Stimulated activated CD4-positive, alpha-beta T cell treated with anti-CD3 and anti-CD28 coated beads, TNF-alpha, amount 100 ng/mL, for 4 hours (primary cell): ENCODE measurements around the gene GZMB.
"Not testable (repeated sequence)": the region's sequence is repeated elsewhere in the genome, so short reads cannot be mapped to it uniquely, and the experiment has no call there.

Experiments used
- DNase-seq, 3 experiments: peaks; one replicate each; pipeline ENCODE4 v3.0.0-alpha.2; 2020; ENCODE audit warnings: low read depth in 3 of 3

Gene GZMB

GRCh38 chr14:24634158-24634557 lies at the start of gene GZMB:
Gene GZMB, minus strand, starts transcription at chr14:24634190. Its CDS starts 30 bp downstream, at chr14:24634160.
- DNase-seq: peak in 2 of 3 experiments; percentile 24 to 26

GRCh38 chr14:24681056-24681455 lies 47.1 kb upstream of the GZMB start:
- DNase-seq: no peak

- DNase-seq: no peak
Observed at GRCh38 chr14:24680516-24680915, 46.5 kb upstream of the GZMB start.

- no peak for DNase-seq
Observed at GRCh38 chr14:24679248-24679961, 45.4 kb upstream of the GZMB start.

- DNase-seq: peak; percentile 37 to 78 (median 54)
Observed at GRCh38 chr14:24678801-24679247, 44.8 kb upstream of the GZMB start.

GRCh38 chr14:24677956-24678355 lies 44.0 kb upstream of the GZMB start:
- DNase-seq: no peak

GRCh38 chr14:24674204-24674970 lies 40.4 kb upstream of the GZMB start:
- DNase-seq: peak in 1 of 3 experiments; percentile 20

- peak; percentile 12 to 55 (median 48) for DNase-seq
Observed at GRCh38 chr14:24673534-24674203, 39.7 kb upstream of the GZMB start.

- no peak for DNase-seq
Observed at GRCh38 chr14:24673059-24673458, 39.1 kb upstream of the GZMB start.

- no peak for DNase-seq
Observed at GRCh38 chr14:24670594-24670993, 36.6 kb upstream of the GZMB start.

- DNase-seq: no peak
Observed at GRCh38 chr14:24669651-24670050, 35.7 kb upstream of the GZMB start.

GRCh38 chr14:24665440-24665991 lies 31.5 kb upstream of the GZMB start:
- no peak for DNase-seq

GRCh38 chr14:24664366-24664765 lies 30.4 kb upstream of the GZMB start:
- no peak for DNase-seq

GRCh38 chr14:24662753-24663152 lies 28.8 kb upstream of the GZMB start:
- DNase-seq: no peak

GRCh38 chr14:24659916-24660570 lies 26.1 kb upstream of the GZMB start:
- no peak for DNase-seq

- not testable (repeated sequence) for DNase-seq
Observed at GRCh38 chr14:24648361-24648760, 14.4 kb upstream of the GZMB start.

- DNase-seq: no peak
Observed at GRCh38 chr14:24639905-24640304, 5.9 kb upstream of the GZMB start.

GRCh38 chr14:24639270-24639669 lies 5.3 kb upstream of the GZMB start:
- no peak for DNase-seq

- DNase-seq: no peak
Observed at GRCh38 chr14:24633353-24633752, 637 bp downstream of the GZMB start.

GRCh38 chr14:24632761-24633160 lies 1.2 kb downstream of the GZMB start:
- no peak for DNase-seq

- DNase-seq: no peak
Observed at GRCh38 chr14:24632336-24632735, 1.7 kb downstream of the GZMB start.
